SH-SY5Y (cell line): ENCODE results near the gene DUSP6.

ENCODE experiments used
- GATA2 ChIP-seq: IDR thresholded peaks from 2 replicates; pipeline ENCODE4 v1.6.1; 2011; ENCODE audit warnings: mild to moderate bottlenecking, low read depth, low read length
- GATA3 ChIP-seq: IDR thresholded peaks from 2 replicates; pipeline ENCODE4 v1.6.1; 2011; ENCODE audit warnings: low read depth, mild to moderate bottlenecking, low read length, moderate library complexity

DNA sequence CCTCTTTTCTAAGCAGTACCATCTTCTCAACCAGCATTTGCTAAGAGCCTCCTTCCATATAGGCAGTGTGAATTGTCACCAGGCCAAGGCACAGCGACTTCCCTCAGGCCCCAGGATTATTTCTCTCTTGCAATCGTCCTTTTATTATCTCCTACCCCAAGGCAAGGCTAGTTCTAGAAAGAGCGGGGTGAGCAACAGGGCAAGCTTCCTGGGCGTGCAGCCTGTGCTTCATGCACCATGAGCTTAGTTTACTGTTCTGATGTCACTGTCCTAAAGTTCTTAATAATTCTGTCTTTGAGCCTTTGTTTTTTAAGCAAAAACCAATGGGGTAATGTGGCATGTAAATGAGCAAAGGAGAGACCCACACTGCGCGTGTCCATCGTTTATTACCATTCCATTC is 27.9 kb downstream of the DUSP6 start:
- TF ChIP-seq GATA2, result no peak
- TF ChIP-seq GATA3, result no peak
